HepG2 (cell line): ENCODE measurements around the gene PLOD3. TPM values are rescaled to one million over a fixed set of nuclear protein-coding genes. Genes with fewer than 3 reads are reported as not detected.

Experiments
- EP300 ChIP-seq, 3 experiments: sonication (generic) in 1 of 3; formaldehyde crosslinking in 1 of 3; IDR thresholded peaks; 2 replicates each; pipeline versions ENCODE4 v1.5.1 to v1.6.1; 2011 to 2020; ENCODE audit warnings: low read depth in 2 of 3, low read length in 2 of 3, borderline replicate concordance in 1 of 3, improper control_type of control experiment in 1 of 3, mild to moderate bottlenecking in 1 of 3, missing genetic modification reagents in 1 of 3, moderate library complexity in 1 of 3
- MXI1 ChIP-seq: IDR thresholded peaks from 3 replicates; pipeline ENCODE4 v1.6.1; 2012; ENCODE audit warnings: low read depth, low read length, inconsistent platforms, borderline replicate concordance
- RERE ChIP-seq: IDR thresholded peaks from 2 replicates; pipeline ENCODE4 v1.6.1; 2016; ENCODE audit warnings: low read depth, missing genetic modification reagents, missing compliant biosample characterization
- ZBTB4 ChIP-seq: sonication (generic); formaldehyde crosslinking; IDR thresholded peaks from 2 replicates; pipeline ENCODE4 v1.4.0; 2020; ENCODE audit warnings: missing genetic modification reagents, mild to moderate bottlenecking, borderline replicate concordance
- polyA plus RNA-seq, 8 experiments: library from polyadenylated mRNA; depleted of rRNA in 3 of 8; stranded (reverse) in 7 of 8; unstranded in 1 of 8; fragments of >200 nt; fragmentation: Illumina TruSeq in 4 of 8; extraction: Trizol in 4 of 8; gene quantifications; 2 replicates each; pipeline versions ENCODE4 v1.2.1 to v1.2.3, GENCODE V29; 2011 to 2016; ENCODE audit warnings: low read depth in 4 of 8, missing spikeins in 1 of 8, mixed read lengths in 1 of 8; ENCODE audit not compliant: insufficient read depth in 1 of 8
- total RNA-seq, 5 experiments: library from RNA; depleted of rRNA; stranded (reverse); fragments of >200 nt; fragmentation: Illumina TruSeq; extraction: Trizol; gene quantifications; 2 replicates each; pipeline ENCODE4 v1.2.3, GENCODE V29; 2016; ENCODE audit warnings: low read depth in 1 of 5

Gene PLOD3
- total and polyA plus RNA-seq, 2 of the 13 experiments (the other 11 are each of a cell fraction or from before 2014, with no cell fraction given), result 65.8 to 67.4 TPM

GRCh38 chr7:101211501-101211900 lies 5.9 kb downstream of the PLOD3 start (continued):
- no peak for TF ChIP-seq ZBTB4
- TF ChIP-seq MXI1, result no peak
- no peak for TF ChIP-seq RERE (CRISPR knock-in tag)
- TF ChIP-seq EP300 (IDR thresholded peaks at IDR 0.05; ENCODE audit: low read depth in 2 of 2, low read length in 2 of 2), result no peak
- TF ChIP-seq EP300 (CRISPR knock-in tag; IDR thresholded peaks at IDR 0.05; ENCODE audit: borderline replicate concordance), result no peak
